GM23248 (cell line): ENCODE data around the gene RBFOX2.

ENCODE experiments used
- EZH2 ChIP-seq: fragments of 200-600 bp; sonication (generic); IDR thresholded peaks from 2 replicates; pipeline ENCODE4 v1.6.1; 2018; ENCODE audit warnings: antibody characterized with exemption, mild to moderate bottlenecking; ENCODE audit not compliant: insufficient read depth, poor library complexity, severe bottlenecking
- EZH2phosphoT487 ChIP-seq: fragments of 200-600 bp; sonication (generic); IDR thresholded peaks from 2 replicates; pipeline ENCODE4 v1.6.1; 2018; ENCODE audit warnings: antibody characterized with exemption, moderate library complexity, mild to moderate bottlenecking, low read depth; ENCODE audit not compliant: insufficient read depth

DNA sequence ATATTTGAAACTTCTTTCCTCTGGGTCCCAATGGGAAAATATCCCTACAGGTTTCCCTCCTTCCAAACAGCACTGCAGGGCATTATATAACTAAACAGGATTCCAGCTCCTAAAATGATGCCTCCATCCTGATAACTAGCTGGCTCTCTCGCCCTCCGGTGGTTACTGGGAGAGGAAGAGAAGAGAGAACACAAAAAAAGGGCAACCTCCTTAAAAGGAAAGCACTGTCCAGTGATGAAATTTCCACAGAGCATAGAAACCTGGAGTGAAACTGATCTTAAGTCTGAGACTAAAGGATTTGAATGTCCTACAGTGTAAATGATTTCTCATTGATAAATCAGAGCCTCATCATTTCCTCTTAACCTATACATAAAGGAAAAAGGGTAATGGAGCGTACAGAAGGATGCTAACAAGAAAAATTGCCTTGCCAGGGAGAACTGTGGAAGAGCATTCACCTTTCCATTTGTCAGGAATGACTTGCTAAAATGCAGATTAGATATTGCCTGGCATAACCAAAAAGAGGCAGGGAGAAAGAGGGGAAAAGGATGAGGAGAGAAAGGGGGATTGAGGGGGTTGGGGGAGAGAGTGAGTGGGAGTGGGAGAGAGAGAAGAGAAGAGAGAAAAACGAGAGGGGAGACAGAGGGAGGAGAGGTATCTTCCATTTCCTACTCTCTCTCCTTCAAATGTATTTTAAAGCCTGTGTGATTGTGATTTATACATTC lies 189.6 kb downstream of the RBFOX2 start:
- TF ChIP-seq EZH2 (no peak), EZH2phosphoT487 (no peak)
